ENCODE data around the gene OLR1. TPM values are rescaled to one million over a fixed set of nuclear protein-coding genes. Genes with fewer than 3 reads are reported as not detected.

OLR1 gene
- total RNA-seq, 1 experiment from 2014 or later, result not detected

DNA sequence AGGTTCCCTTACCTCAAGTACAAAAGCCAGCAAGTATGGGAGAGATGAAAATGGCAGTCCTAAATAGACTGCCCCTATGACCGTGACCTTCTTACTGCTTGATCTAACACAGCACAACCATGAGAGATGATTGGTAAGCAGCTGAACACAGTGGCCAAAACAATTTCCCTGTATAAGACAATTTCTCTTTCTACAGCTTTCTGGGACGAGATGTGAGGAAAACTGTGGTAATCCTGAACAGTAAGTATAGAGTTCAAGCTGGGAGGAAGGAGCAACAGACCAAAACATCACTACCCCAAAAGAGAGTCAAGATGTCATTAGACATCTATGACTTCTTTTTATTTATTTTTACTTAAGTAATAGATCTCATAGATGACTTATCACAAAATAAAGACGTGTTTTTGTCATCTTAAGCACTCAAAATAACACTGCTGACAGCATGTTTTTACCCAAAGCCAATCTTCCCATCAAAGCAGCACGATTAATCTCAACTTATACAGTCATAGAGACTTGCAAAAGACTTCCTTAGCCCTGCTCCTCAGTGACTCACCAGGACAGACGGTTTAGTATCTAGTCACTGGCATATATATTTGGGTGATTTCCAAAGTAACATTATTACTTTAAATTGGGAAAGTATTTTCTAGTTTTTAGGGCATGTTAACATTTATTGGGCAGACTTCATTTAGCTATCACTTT, 10.6 kb upstream of the OLR1 start:
- H3K36me3 Mint-ChIP-seq, result no peaks in the 10 kb centered on the region
- DNase-seq (ENCODE audit: low spot score), result no peak
- TF ChIP-seq, protein P1, sequence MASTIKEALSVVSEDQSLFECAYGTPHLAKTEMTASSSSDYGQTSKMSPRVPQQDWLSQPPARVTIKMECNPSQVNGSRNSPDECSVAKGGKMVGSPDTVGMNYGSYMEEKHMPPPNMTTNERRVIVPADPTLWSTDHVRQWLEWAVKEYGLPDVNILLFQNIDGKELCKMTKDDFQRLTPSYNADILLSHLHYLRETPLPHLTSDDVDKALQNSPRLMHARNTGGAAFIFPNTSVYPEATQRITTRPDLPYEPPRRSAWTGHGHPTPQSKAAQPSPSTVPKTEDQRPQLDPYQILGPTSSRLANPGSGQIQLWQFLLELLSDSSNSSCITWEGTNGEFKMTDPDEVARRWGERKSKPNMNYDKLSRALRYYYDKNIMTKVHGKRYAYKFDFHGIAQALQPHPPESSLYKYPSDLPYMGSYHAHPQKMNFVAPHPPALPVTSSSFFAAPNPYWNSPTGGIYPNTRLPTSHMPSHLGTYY (CRISPR knock-in tag; IDR thresholded peaks at IDR 0.05), result no peak
- TF ChIP-seq ZNF423 (CRISPR knock-in tag; IDR thresholded peaks at IDR 0.05) (no peak), USF1 (CRISPR knock-in tag; IDR thresholded peaks at IDR 0.05) (no peak), CREM (CRISPR knock-in tag; IDR thresholded peaks at IDR 0.05) (no peak), GTF2I (CRISPR knock-in tag; conservative IDR thresholded peaks at IDR 0.05) (no peak), TP53 (CRISPR knock-in tag; IDR thresholded peaks at IDR 0.05) (no peak), SOX15 (CRISPR knock-in tag; IDR thresholded peaks at IDR 0.05) (no peak), ZNF396 (CRISPR knock-in tag; IDR thresholded peaks at IDR 0.05; ENCODE audit: borderline replicate concordance) (no peak), NFYB (CRISPR knock-in tag; conservative IDR thresholded peaks at IDR 0.05; ENCODE audit: low read depth) (no peak), ZNF317 (CRISPR knock-in tag; IDR thresholded peaks at IDR 0.05; ENCODE audit: borderline replicate concordance, low read depth) (no peak), NR3C1 (CRISPR knock-in tag; conservative IDR thresholded peaks at IDR 0.05; ENCODE audit: low read depth) (no peak)

DNA sequence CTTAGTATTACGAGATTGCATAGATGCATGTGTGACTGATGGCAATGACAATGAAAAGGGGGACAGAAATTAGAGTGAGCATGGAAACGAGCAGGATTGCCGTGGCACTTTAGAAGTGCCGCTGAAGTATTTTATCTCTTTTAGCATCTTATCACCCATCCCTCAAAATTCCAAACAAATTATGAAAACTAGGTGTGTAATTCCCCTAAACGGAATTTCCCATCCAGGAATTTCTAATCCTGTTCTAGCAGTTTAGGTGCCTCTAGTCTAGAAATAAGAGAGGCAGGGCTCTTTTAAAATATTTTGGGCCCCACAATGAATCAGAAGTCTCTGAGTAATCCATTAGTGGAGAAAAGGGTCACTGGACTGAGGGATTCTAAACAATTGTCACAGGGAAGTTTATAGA, 7.8 kb upstream of the OLR1 start:
- ChIA-PET CTCF (no interaction called here), POLR2A (no interaction called here)
- Mint-ChIP-seq H3K27ac (no peak overlapping the region), H3K36me3 (no peaks in the 10 kb centered on the region), H3K4me1 (peaks cover 11% of the 10 kb centered on the region), H3K4me3 (no peak overlapping the region), H3K9me3 (no peaks in the 10 kb centered on the region), H3K27me3 (ENCODE audit: low read depth) (no peaks in the 10 kb centered on the region)
- no peak for DNase-seq (ENCODE audit: low spot score)
- ATAC-seq, result no peak
- TF ChIP-seq NR2C2 (CRISPR knock-in tag; IDR thresholded peaks at IDR 0.05) (no peak), CTCF (IDR thresholded peaks at IDR 0.05) (no peak), HMGA2 (CRISPR knock-in tag; IDR thresholded peaks at IDR 0.05) (no peak), ZNF121 (CRISPR knock-in tag; IDR thresholded peaks at IDR 0.05) (no peak), GABPB1 (CRISPR knock-in tag; IDR thresholded peaks at IDR 0.05) (no peak), NR1H2 (CRISPR knock-in tag; IDR thresholded peaks at IDR 0.05) (no peak), USF1 (CRISPR knock-in tag; IDR thresholded peaks at IDR 0.05) (no peak), NFATC4 (CRISPR knock-in tag; IDR thresholded peaks at IDR 0.05) (no peak), ZNF317 (CRISPR knock-in tag; IDR thresholded peaks at IDR 0.05; ENCODE audit: borderline replicate concordance, low read depth) (no peak), FOXJ3 (CRISPR knock-in tag; IDR thresholded peaks at IDR 0.05; ENCODE audit: borderline replicate concordance) (no peak), ZNF232 (CRISPR knock-in tag; IDR thresholded peaks at IDR 0.05) (no peak), KAT7 (CRISPR knock-in tag; IDR thresholded peaks at IDR 0.05; ENCODE audit: borderline replicate concordance) (no peak), SP1 (CRISPR knock-in tag; conservative IDR thresholded peaks at IDR 0.05) (no peak), ETV6 (CRISPR knock-in tag; IDR thresholded peaks at IDR 0.05) (no peak)
- TF ChIP-seq, protein P2, sequence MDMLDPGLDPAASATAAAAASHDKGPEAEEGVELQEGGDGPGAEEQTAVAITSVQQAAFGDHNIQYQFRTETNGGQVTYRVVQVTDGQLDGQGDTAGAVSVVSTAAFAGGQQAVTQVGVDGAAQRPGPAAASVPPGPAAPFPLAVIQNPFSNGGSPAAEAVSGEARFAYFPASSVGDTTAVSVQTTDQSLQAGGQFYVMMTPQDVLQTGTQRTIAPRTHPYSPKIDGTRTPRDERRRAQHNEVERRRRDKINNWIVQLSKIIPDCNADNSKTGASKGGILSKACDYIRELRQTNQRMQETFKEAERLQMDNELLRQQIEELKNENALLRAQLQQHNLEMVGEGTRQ (CRISPR knock-in tag; IDR thresholded peaks at IDR 0.05), result no peak
- TF ChIP-seq, protein P3, sequence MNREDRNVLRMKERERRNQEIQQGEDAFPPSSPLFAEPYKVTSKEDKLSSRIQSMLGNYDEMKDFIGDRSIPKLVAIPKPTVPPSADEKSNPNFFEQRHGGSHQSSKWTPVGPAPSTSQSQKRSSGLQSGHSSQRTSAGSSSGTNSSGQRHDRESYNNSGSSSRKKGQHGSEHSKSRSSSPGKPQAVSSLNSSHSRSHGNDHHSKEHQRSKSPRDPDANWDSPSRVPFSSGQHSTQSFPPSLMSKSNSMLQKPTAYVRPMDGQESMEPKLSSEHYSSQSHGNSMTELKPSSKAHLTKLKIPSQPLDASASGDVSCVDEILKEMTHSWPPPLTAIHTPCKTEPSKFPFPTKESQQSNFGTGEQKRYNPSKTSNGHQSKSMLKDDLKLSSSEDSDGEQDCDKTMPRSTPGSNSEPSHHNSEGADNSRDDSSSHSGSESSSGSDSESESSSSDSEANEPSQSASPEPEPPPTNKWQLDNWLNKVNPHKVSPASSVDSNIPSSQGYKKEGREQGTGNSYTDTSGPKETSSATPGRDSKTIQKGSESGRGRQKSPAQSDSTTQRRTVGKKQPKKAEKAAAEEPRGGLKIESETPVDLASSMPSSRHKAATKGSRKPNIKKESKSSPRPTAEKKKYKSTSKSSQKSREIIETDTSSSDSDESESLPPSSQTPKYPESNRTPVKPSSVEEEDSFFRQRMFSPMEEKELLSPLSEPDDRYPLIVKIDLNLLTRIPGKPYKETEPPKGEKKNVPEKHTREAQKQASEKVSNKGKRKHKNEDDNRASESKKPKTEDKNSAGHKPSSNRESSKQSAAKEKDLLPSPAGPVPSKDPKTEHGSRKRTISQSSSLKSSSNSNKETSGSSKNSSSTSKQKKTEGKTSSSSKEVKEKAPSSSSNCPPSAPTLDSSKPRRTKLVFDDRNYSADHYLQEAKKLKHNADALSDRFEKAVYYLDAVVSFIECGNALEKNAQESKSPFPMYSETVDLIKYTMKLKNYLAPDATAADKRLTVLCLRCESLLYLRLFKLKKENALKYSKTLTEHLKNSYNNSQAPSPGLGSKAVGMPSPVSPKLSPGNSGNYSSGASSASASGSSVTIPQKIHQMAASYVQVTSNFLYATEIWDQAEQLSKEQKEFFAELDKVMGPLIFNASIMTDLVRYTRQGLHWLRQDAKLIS (CRISPR knock-in tag; IDR thresholded peaks at IDR 0.05; ENCODE audit: borderline replicate concordance), result no peak

More for the DNA sequence above, 10.6 kb upstream of the OLR1 start:
- Mint-ChIP-seq H3K9me3 (no peaks in the 10 kb centered on the region), H3K4me3 (no peak overlapping the region), H3K27ac (no peak overlapping the region), H3K4me1 (peaks cover 11% of the 10 kb centered on the region), H3K27me3 (ENCODE audit: low read depth) (no peaks in the 10 kb centered on the region)
- ChIA-PET CTCF (interaction anchor here (0.5 kb wide), 1 partner anchor 166 kb away, joined by 3 read pairs; no protein-coding TSS in a partner anchor), POLR2A (no interaction called here)
- ATAC-seq, result no peak
